OCI-LY7 (cell line): ENCODE measurements around the gene DSE. TPM values are rescaled to one million over a fixed set of nuclear protein-coding genes. Genes with fewer than 3 reads are reported as not detected.

Source experiments
- BruUV-seq: library from RNA; stranded (reverse); fragments of 400-500 nt; replicated peaks from 2 replicates; lab custom pipeline; 2021; lab: Mats Ljungman, UMichigan
- CTCF ChIA-PET: fragments of 300-600 bp; sonication (Branson Sonifier 250); formaldehyde crosslinking; loops from one replicate; lab custom pipeline; 2022; ENCODE audit warnings: antibody characterized with exemption; ENCODE audit not compliant: unreplicated experiment; lab: Charles Lee
- POLR2A ChIA-PET: fragments of 300-600 bp; sonication (Branson Sonifier 250); formaldehyde crosslinking; loops from one replicate; lab custom pipeline; 2022; ENCODE audit warnings: antibody characterized with exemption; lab: Charles Lee
- DNase-seq: peaks from one replicate; pipeline ENCODE4 v3.0.0-alpha.2; 2015; ENCODE audit warnings: low spot score
- H2AFZ ChIP-seq: fragments of 200-600 bp; sonication (generic), shearing (Covaris generic); 2 replicates; pipeline ENCODE4 v1.6.1; 2014; ENCODE audit warnings: mild to moderate bottlenecking, antibody characterized with exemption, low read length, moderate library complexity
- H3K27ac ChIP-seq: fragments of 200-600 bp; sonication (generic); 2 replicates; pipeline ENCODE4 v1.5.1; 2014; ENCODE audit warnings: mixed run types, low read depth, mild to moderate bottlenecking, moderate library complexity, low read length, inconsistent platforms; ENCODE audit not compliant: poor library complexity, severe bottlenecking
- H3K36me3 ChIP-seq: fragments of 200-600 bp; sonication (generic); 2 replicates; pipeline ENCODE4 v1.6.1; 2014; ENCODE audit warnings: mild to moderate bottlenecking, antibody characterized with exemption, low read length, moderate library complexity, mixed read lengths; ENCODE audit not compliant: insufficient read depth
- H3K4me1 ChIP-seq: fragments of 200-600 bp; sonication (generic); 2 replicates; pipeline ENCODE4 v1.5.1; 2014; ENCODE audit warnings: mild to moderate bottlenecking, low read length; ENCODE audit not compliant: insufficient read depth, poor library complexity, severe bottlenecking
- H3K4me2 ChIP-seq: fragments of 200-600 bp; sonication (generic); 2 replicates; pipeline ENCODE4 v1.6.1; 2014; ENCODE audit warnings: mild to moderate bottlenecking, low read length
- H3K4me3 ChIP-seq: fragments of 200-600 bp; sonication (generic); 2 replicates; pipeline ENCODE4 v1.5.1; 2014; ENCODE audit warnings: mild to moderate bottlenecking, low read depth, low read length; ENCODE audit not compliant: poor library complexity, severe bottlenecking
- H3K79me2 ChIP-seq: fragments of 200-600 bp; sonication (generic); 2 replicates; pipeline ENCODE4 v1.6.1; 2016; ENCODE audit warnings: low read depth, mild to moderate bottlenecking, low read length, moderate library complexity, mixed read lengths; ENCODE audit not compliant: insufficient read depth
- H3K9me2 ChIP-seq: fragments of 200-600 bp; sonication (generic); 2 replicates; pipeline ENCODE4 v1.6.1; 2016; ENCODE audit warnings: mild to moderate bottlenecking, low read length, mixed read lengths; ENCODE audit not compliant: insufficient read depth
- H3K9me3 ChIP-seq: fragments of 200-600 bp; sonication (generic); 2 replicates; pipeline ENCODE4 v1.6.1; 2014; ENCODE audit warnings: mild to moderate bottlenecking, mixed run types, low read length, mixed read lengths
- H4K20me1 ChIP-seq: fragments of 200-600 bp; sonication (generic); 2 replicates; pipeline ENCODE4 v1.6.1; 2014; ENCODE audit warnings: mild to moderate bottlenecking, antibody characterized with exemption, low read length, moderate library complexity, mixed read lengths; ENCODE audit not compliant: insufficient read depth
- EZH2phosphoT487 ChIP-seq: fragments of 200-600 bp; sonication (generic); IDR thresholded peaks from 2 replicates; pipeline ENCODE4 v1.6.1; 2018; ENCODE audit warnings: low read depth, borderline replicate concordance, mild to moderate bottlenecking, mixed run types, antibody characterized with exemption, low read length, moderate library complexity, mixed read lengths
- intact Hi-C: fragments of 100-400 bp; cut with micrococcal nuclease; formaldehyde crosslinking; loops from one replicate; pipeline ENCODE4 v1.10.0; 2022; ENCODE audit not compliant: unreplicated experiment
- total RNA-seq, 2 experiments: library from RNA; depleted of rRNA in 1 of 2; stranded (reverse); fragments of >200 nt in 1 of 2; shearing (Covaris generic) in 1 of 2; gene quantifications; 2 replicates each; pipeline ENCODE4 v1.2.3, GENCODE V29; 2014 to 2022
- TF ChIP-seq, protein P1 (sequence below): fragments of 200-600 bp; sonication (generic); conservative IDR thresholded peaks from 2 replicates; pipeline ENCODE4 v1.5.1; 2014; ENCODE audit warnings: mild to moderate bottlenecking, antibody characterized with exemption, low read length, moderate library complexity, mixed read lengths

The DSE gene
- total RNA-seq, 2 experiments from 2014 or later = 3.9 to 7.6 TPM

GRCh38 chr6:116461932-116462885, 91.5 kb downstream of the DSE start:
- no TSS peak for BruUV-seq

DNA sequence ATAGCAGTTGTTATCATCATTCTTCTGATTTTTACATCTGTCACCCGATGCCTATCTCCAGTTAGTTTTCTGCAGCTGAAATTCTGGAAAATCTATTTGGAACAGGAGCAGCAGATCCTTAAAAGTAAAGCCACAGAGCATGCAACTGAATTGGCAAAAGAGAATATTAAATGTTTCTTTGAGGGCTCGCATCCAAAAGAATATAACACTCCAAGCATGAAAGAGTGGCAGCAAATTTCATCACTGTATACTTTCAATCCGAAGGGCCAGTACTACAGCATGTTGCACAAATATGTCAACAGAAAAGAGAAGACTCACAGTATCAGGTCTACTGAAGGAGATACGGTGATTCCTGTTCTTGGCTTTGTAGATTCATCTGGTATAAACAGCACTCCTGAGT, 92.6 kb downstream of the DSE start:
- no peak overlapping the region for H3K27ac ChIP-seq
- no peak for DNase-seq
- H3K9me2 ChIP-seq = no peaks in the 10 kb centered on the region
- H3K79me2 ChIP-seq = no peaks in the 10 kb centered on the region
- H3K4me2 ChIP-seq = no peak overlapping the region
- TF ChIP-seq, protein P1, sequence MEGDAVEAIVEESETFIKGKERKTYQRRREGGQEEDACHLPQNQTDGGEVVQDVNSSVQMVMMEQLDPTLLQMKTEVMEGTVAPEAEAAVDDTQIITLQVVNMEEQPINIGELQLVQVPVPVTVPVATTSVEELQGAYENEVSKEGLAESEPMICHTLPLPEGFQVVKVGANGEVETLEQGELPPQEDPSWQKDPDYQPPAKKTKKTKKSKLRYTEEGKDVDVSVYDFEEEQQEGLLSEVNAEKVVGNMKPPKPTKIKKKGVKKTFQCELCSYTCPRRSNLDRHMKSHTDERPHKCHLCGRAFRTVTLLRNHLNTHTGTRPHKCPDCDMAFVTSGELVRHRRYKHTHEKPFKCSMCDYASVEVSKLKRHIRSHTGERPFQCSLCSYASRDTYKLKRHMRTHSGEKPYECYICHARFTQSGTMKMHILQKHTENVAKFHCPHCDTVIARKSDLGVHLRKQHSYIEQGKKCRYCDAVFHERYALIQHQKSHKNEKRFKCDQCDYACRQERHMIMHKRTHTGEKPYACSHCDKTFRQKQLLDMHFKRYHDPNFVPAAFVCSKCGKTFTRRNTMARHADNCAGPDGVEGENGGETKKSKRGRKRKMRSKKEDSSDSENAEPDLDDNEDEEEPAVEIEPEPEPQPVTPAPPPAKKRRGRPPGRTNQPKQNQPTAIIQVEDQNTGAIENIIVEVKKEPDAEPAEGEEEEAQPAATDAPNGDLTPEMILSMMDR = no peak
- no peak for TF ChIP-seq EZH2phosphoT487
- H3K9me3 ChIP-seq = no peaks in the 10 kb centered on the region
- no peak overlapping the region for H3K4me3 ChIP-seq
- no peaks in the 10 kb centered on the region for H4K20me1 ChIP-seq
- intact Hi-C loops = loop anchor here (5.0 kb wide), 1 partner anchor 181 kb away; no protein-coding TSS in a partner anchor
- H2AFZ ChIP-seq = no peak overlapping the region
- CTCF ChIA-PET = no interaction called here
- no TSS peak for BruUV-seq
- H3K36me3 ChIP-seq = no peaks in the 10 kb centered on the region
- POLR2A ChIA-PET = interaction anchor here (0.6 to 1.8 kb wide), 7 partner anchors 12 to 573 kb away, joined by 3 to 6 read pairs (median 3); no protein-coding TSS in a partner anchor
- H3K4me1 ChIP-seq = peaks cover 5% of the 10 kb centered on the region

More at GRCh38 chr6:116461932-116462885, 91.5 kb downstream of the DSE start:
- no peaks in the 10 kb centered on the region for H3K36me3 ChIP-seq
- H3K79me2 ChIP-seq = no peaks in the 10 kb centered on the region
- ChIA-PET CTCF (no interaction called here), POLR2A (interaction anchor here (0.6 to 1.3 kb wide), 3 partner anchors 11 to 98 kb away, joined by 3 to 4 read pairs (median 3); no protein-coding TSS in a partner anchor)
- peaks cover 5% of the 10 kb centered on the region for H3K4me1 ChIP-seq
- no peak overlapping the region for H3K4me3 ChIP-seq
- H3K9me2 ChIP-seq = no peaks in the 10 kb centered on the region
- no peak for TF ChIP-seq EZH2phosphoT487
- TF ChIP-seq, protein P1 = no peak
- H3K27ac ChIP-seq = no peak overlapping the region
- H4K20me1 ChIP-seq = no peaks in the 10 kb centered on the region
- H3K4me2 ChIP-seq = peak overlapping the region; percentile 15; the same call in 1 of the 2 replicates
- no peak for DNase-seq
- intact Hi-C loops = loop anchor here (5.0 kb wide), 1 partner anchor 180 kb away; no protein-coding TSS in a partner anchor
- H2AFZ ChIP-seq = no peak overlapping the region
- H3K9me3 ChIP-seq = no peaks in the 10 kb centered on the region
